Measurements from ENCODE around the gene TRIP12.

The TRIP12 gene

DNA sequence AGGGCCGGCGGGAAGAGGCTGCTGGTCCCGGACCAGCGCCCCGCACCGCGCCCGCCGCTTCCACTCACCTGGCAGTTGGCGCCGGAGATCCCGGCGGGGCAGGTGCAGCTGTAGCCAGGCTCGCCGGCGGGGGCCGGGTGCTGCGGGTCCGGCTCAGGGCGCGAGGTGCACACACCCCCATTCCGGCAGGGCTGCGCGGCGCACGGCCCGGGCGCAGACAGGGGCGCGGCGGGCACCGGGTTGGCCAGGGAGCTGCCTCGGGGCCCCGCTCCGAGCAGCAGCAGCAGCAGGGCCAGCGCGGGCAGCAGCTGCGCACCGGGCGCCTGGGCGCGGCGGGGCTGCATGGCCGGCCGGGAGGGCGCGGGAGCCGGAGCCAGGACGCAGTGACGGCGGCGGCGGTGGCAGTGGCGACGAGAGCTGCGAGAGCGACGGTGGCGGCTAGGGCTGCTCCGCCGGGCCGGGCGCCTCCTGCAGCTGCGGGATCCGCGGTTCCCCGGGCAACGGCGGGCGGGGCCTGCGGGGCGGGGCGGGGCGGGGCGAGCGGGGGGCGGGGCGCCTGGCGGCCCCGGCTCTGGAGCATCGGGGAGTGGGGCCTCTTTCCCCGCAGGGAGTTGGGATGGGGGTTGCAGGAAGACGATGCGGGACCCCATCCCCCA, 207.6 kb downstream of the TRIP12 start, which contains the start of gene DNER:
TSS of gene DNER (minus strand) at position 476 of the 656 bp plus-strand sequence. CDS start at position 344, 132 bp downstream.
- DNase-seq: peak; percentile 42 to 87 (median 77)
